GM08714 (cell line): ENCODE data around the gene DNM2.
"Not testable (repeated sequence)": the region's sequence is repeated elsewhere in the genome, so short reads cannot be mapped to it uniquely, and the experiment has no call there.

Experiments used
- H3K4me3 ChIP-seq: fragments of 200-500 bp; sonication (Bioruptor generic); 2 replicates; pipeline ENCODE4 v1.5.1; 2014; ENCODE audit warnings: mild to moderate bottlenecking, low read length, inconsistent platforms
- ZNF274 ChIP-seq: IDR thresholded peaks from 2 replicates; pipeline ENCODE4 v1.6.1; 2012; ENCODE audit warnings: mild to moderate bottlenecking, low read depth, low read length

DNM2 gene

GRCh38 chr19:10748927-10749434 lies 31.1 kb downstream of the DNM2 start:
- no peak overlapping the region for H3K4me3 ChIP-seq
- TF ChIP-seq ZNF274, result no peak

- H3K4me3 ChIP-seq, result no peak overlapping the region
- no peak for TF ChIP-seq ZNF274
Measured at GRCh38 chr19:10749435-10750384, 31.8 kb downstream of the DNM2 start.

GRCh38 chr19:10751109-10751953 lies 33.5 kb downstream of the DNM2 start:
- H3K4me3 ChIP-seq, result no peak overlapping the region

GRCh38 chr19:10752237-10752912 lies 34.5 kb downstream of the DNM2 start:
- H3K4me3 ChIP-seq, result no peak overlapping the region
- TF ChIP-seq ZNF274, result no peak

More at GRCh38 chr19:10751109-10751953, 33.5 kb downstream of the DNM2 start:
- no peak for TF ChIP-seq ZNF274

GRCh38 chr19:10752913-10753704 lies 35.2 kb downstream of the DNM2 start:
- H3K4me3 ChIP-seq, result no peak overlapping the region
- no peak for TF ChIP-seq ZNF274

- no peak for TF ChIP-seq ZNF274
Measured at GRCh38 chr19:10756371-10756770, 38.5 kb downstream of the DNM2 start.

GRCh38 chr19:10756791-10757190 lies 38.9 kb downstream of the DNM2 start:
- TF ChIP-seq ZNF274, result no peak
- H3K4me3 ChIP-seq, result no peak overlapping the region

More at GRCh38 chr19:10756371-10756770, 38.5 kb downstream of the DNM2 start:
- no peak overlapping the region for H3K4me3 ChIP-seq

GRCh38 chr19:10758050-10758449 lies 40.2 kb downstream of the DNM2 start:
- H3K4me3 ChIP-seq, result not testable (repeated sequence)

- no peak for TF ChIP-seq ZNF274
- peak overlapping the region; percentile 45; the same call in 1 of the 2 replicates for H3K4me3 ChIP-seq
Measured at GRCh38 chr19:10758978-10759377, 41.1 kb downstream of the DNM2 start.

GRCh38 chr19:10760273-10760944 lies 42.5 kb downstream of the DNM2 start:
- TF ChIP-seq ZNF274, result no peak
- H3K4me3 ChIP-seq, result peak overlapping the region; percentile 31; the same call in 1 of the 2 replicates

GRCh38 chr19:10761443-10762250 lies 43.8 kb downstream of the DNM2 start:
- no peak overlapping the region for H3K4me3 ChIP-seq
- TF ChIP-seq ZNF274, result no peak

- TF ChIP-seq ZNF274, result no peak
- H3K4me3 ChIP-seq, result no peak overlapping the region
Measured at GRCh38 chr19:10762656-10763055, 44.8 kb downstream of the DNM2 start.
